HG02970 (cell line): ENCODE results near the gene ARL16.

Source experiments
- ATAC-seq: cut with Tn5 transposase; IDR thresholded peaks from one replicate; pipeline ENCODE4 v1.9.1; 2021; ENCODE audit warnings: mild to moderate bottlenecking, moderate library complexity, moderate number of reproducible peaks; ENCODE audit not compliant: unreplicated experiment, low FRiP score

ARL16 gene

GRCh38 chr17:81713004-81713555 lies 29.5 kb upstream of the ARL16 start:
- no peak for ATAC-seq

- ATAC-seq, result peak; percentile 24
Measured at GRCh38 chr17:81712468-81713003, 28.9 kb upstream of the ARL16 start.

- ATAC-seq, result peak; percentile 74
Measured at GRCh38 chr17:81711814-81712467, 28.3 kb upstream of the ARL16 start, which contains the start of gene SLC25A10. TSS of gene SLC25A10 (plus strand) at chr17:81712284. CDS start at chr17:81712427, 143 bp downstream.

- no peak for ATAC-seq
Measured at GRCh38 chr17:81710514-81711308, 27.1 kb upstream of the ARL16 start.

GRCh38 chr17:81708739-81709185 lies 25.2 kb upstream of the ARL16 start:
- ATAC-seq, result no peak

- ATAC-seq, result no peak
Measured at GRCh38 chr17:81707725-81708646, 24.4 kb upstream of the ARL16 start.

GRCh38 chr17:81706757-81707624 lies 23.4 kb upstream of the ARL16 start:
- ATAC-seq, result no peak

GRCh38 chr17:81706232-81706611 lies 22.6 kb upstream of the ARL16 start:
- no peak for ATAC-seq

- ATAC-seq, result no peak
Measured at GRCh38 chr17:81705518-81706231, 22.1 kb upstream of the ARL16 start.

- ATAC-seq, result no peak
Measured at GRCh38 chr17:81703747-81704654, 20.4 kb upstream of the ARL16 start.

- peak; percentile 84 for ATAC-seq
Measured at GRCh38 chr17:81702934-81703746, 19.5 kb upstream of the ARL16 start, which contains the start of gene MRPL12. TSS of gene MRPL12 (plus strand) at chr17:81703367. CDS start at chr17:81703502, 135 bp downstream.

GRCh38 chr17:81701288-81702071 lies 17.9 kb upstream of the ARL16 start:
- ATAC-seq, result no peak

- ATAC-seq, result no peak
Measured at GRCh38 chr17:81700353-81701287, 17.0 kb upstream of the ARL16 start.

GRCh38 chr17:81697261-81698044 lies 13.9 kb upstream of the ARL16 start:
- ATAC-seq, result no peak
